KMS-11 (cell line): ENCODE results near the gene LEMD3.
A peak's percentile ranks its signal among the peaks of the same experiment; 100 is the strongest.

Experiments
- H2AFZ ChIP-seq: fragments of 200-600 bp; sonication (generic); 2 replicates; pipeline ENCODE4 v1.6.1; 2016; ENCODE audit warnings: antibody characterized with exemption, mixed run types, low read depth
- H3K27ac ChIP-seq: fragments of 200-600 bp; sonication (generic); 2 replicates; pipeline ENCODE4 v1.6.1; 2016; ENCODE audit warnings: mild to moderate bottlenecking, mixed run types
- H3K27me3 ChIP-seq: fragments of 200-600 bp; sonication (generic); 2 replicates; pipeline ENCODE4 v1.6.1; 2017; ENCODE audit warnings: mild to moderate bottlenecking, low read depth, mixed run types, moderate library complexity; ENCODE audit not compliant: insufficient read depth
- H3K36me3 ChIP-seq: fragments of 200-600 bp; sonication (generic); 2 replicates; pipeline ENCODE4 v1.6.1; 2017; ENCODE audit warnings: mild to moderate bottlenecking, mixed run types; ENCODE audit not compliant: insufficient read depth
- H3K4me1 ChIP-seq: fragments of 200-600 bp; sonication (generic); 2 replicates; pipeline ENCODE4 v1.6.1; 2016; ENCODE audit warnings: mild to moderate bottlenecking, low read depth, mixed run types; ENCODE audit not compliant: poor library complexity, severe bottlenecking
- H3K4me2 ChIP-seq: fragments of 200-600 bp; sonication (generic); 2 replicates; pipeline ENCODE4 v1.7.0; 2016; ENCODE audit warnings: mild to moderate bottlenecking, mixed run types
- H3K4me3 ChIP-seq: fragments of 200-600 bp; sonication (generic); IDR thresholded peaks from 2 replicates; pipeline ENCODE4 v1.6.1; 2017; ENCODE audit warnings: low read depth, low read length, mixed read lengths; ENCODE audit not compliant: insufficient read depth
- H3K79me2 ChIP-seq: fragments of 200-600 bp; sonication (generic); 2 replicates; pipeline ENCODE4 v1.6.1; 2016; ENCODE audit warnings: low read depth, mixed run types; ENCODE audit not compliant: insufficient read depth
- H3K9ac ChIP-seq: fragments of 200-600 bp; sonication (generic); 2 replicates; pipeline ENCODE4 v1.6.1; 2016; ENCODE audit warnings: mild to moderate bottlenecking, mixed run types
- H4K20me1 ChIP-seq: fragments of 200-600 bp; sonication (generic); 2 replicates; pipeline ENCODE4 v1.6.1; 2016; ENCODE audit warnings: mild to moderate bottlenecking, mixed run types; ENCODE audit not compliant: insufficient read depth
- CTCF ChIP-seq: fragments of 200-600 bp; sonication (generic); conservative IDR thresholded peaks from 2 replicates; pipeline ENCODE4 v1.6.1; 2017; ENCODE audit warnings: low read depth, mild to moderate bottlenecking, antibody characterized with exemption, low read length, moderate library complexity, mixed read lengths

LEMD3 gene

DNA sequence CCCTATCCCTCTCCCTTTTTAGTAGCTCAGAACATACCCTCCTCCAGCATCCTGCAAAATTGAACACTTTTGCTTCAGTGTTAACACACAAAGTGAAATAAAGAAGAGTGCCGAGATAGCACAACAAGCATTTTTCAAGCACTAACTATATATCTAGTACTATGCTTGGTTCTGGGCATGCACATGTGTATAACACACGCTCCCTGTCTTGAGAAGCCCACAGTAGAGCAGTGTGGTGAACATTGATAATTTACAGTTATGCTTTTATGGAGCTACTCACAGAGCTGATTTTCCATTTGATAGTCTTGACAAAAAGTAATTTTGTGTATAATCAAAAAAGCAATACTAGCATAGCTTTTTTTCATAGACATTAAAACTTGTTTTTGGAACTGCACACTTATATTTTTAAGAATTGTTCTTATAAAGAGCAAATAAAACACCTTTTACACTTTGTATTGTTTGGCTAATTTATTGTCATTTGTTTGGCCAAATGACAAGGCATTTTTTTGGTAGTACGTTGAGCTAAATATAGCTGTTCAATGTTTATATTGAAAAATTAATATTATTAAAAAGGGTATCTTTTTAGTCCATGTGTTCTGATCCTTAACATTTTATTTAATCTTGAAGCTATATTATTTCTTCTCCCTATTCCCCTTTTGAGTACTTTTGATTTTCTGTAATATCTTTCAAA lies 39.7 kb downstream of the LEMD3 start:
- no peak overlapping the region for H3K4me3 ChIP-seq
- H3K4me1 ChIP-seq: peaks cover 57% of the 10 kb centered on the region
- H3K36me3 ChIP-seq: no peaks in the 10 kb centered on the region
- peaks cover 9% of the 10 kb centered on the region; the same call in 1 of the 2 replicates for H4K20me1 ChIP-seq
- no peak overlapping the region for H3K9ac ChIP-seq
- peaks cover 55% of the 10 kb centered on the region for H3K79me2 ChIP-seq
- H3K27me3 ChIP-seq: no peaks in the 10 kb centered on the region
- no peak overlapping the region for H3K27ac ChIP-seq
- H2AFZ ChIP-seq: no peak overlapping the region
- TF ChIP-seq CTCF: no peak
- H3K4me2 ChIP-seq: peak overlapping the region; percentile 53

- Histone ChIP-seq H4K20me1 (peaks cover 9% of the 10 kb centered on the region; the same call in 1 of the 2 replicates), H3K4me1 (peaks cover 54% of the 10 kb centered on the region), H3K27me3 (no peaks in the 10 kb centered on the region), H3K79me2 (peaks cover 50% of the 10 kb centered on the region), H3K4me3 (no peak overlapping the region), H3K36me3 (no peaks in the 10 kb centered on the region), H3K27ac (no peak overlapping the region), H3K9ac (no peak overlapping the region), H2AFZ (no peak overlapping the region), H3K4me2 (peak overlapping the region; percentile 53)
- no peak for TF ChIP-seq CTCF
These were observed 40.3 kb downstream of the LEMD3 start for GRCh38 chr12:65209655-65210043.

DNA sequence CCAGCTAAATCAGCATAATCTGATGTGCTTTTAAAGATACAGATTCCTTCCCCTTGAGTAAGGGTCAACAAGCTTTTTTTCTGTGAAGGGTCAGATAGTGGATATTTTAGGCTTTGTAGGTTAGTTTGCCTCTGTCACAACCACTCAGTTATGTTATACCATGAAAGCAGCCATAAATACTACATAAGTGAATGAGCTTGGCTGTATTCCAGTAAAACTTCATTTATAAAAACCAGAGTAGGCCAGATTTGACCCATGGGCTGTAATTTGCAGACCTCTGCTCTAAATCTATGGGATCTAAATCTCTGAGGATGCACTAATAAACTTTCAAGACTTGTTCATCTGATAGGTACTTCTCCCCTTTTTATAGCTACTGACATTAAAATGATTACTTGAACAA lies 47.7 kb downstream of the LEMD3 start:
- no peaks in the 10 kb centered on the region for H3K4me1 ChIP-seq
- peaks cover 10% of the 10 kb centered on the region; the same call in 1 of the 2 replicates for H3K36me3 ChIP-seq
- no peaks in the 10 kb centered on the region for H4K20me1 ChIP-seq
- no peak overlapping the region for H3K4me2 ChIP-seq
- no peak overlapping the region for H2AFZ ChIP-seq
- no peak overlapping the region for H3K27ac ChIP-seq
- H3K4me3 ChIP-seq: no peak overlapping the region
- no peaks in the 10 kb centered on the region for H3K27me3 ChIP-seq
- no peak for TF ChIP-seq CTCF
- no peaks in the 10 kb centered on the region for H3K79me2 ChIP-seq
- H3K9ac ChIP-seq: no peak overlapping the region

DNA sequence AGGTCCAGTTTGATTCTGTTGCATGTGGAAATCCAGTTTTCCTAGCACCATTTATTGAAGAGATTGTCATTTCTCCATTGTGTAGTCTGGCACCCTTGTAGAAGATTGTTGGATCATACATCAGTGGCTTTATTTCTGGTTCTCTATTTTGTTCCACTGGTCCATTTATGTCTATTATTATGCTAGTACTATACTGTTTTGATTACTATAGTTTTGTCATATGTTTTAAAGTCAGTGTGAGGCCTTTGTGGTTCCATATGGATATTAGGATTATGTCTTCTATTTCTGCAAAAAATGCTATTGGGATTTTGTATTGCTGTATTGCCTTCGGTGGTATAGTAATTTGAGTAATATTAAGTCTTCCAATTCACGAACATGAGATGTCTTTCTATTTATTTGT lies 51.4 kb downstream of the LEMD3 start:
- Histone ChIP-seq H3K36me3 (peaks cover 10% of the 10 kb centered on the region; the same call in 1 of the 2 replicates), H3K79me2 (peaks cover 17% of the 10 kb centered on the region; the same call in 1 of the 2 replicates)

More for the DNA sequence above, 51.4 kb downstream of the LEMD3 start:
- TF ChIP-seq CTCF: no peak
- no peak overlapping the region for H3K27ac ChIP-seq
- no peaks in the 10 kb centered on the region for H3K4me1 ChIP-seq
- H3K27me3 ChIP-seq: no peaks in the 10 kb centered on the region
- no peak overlapping the region for H3K4me3 ChIP-seq
- H3K4me2 ChIP-seq: no peak overlapping the region
- no peak overlapping the region for H3K9ac ChIP-seq
- no peaks in the 10 kb centered on the region for H4K20me1 ChIP-seq
- no peak overlapping the region for H2AFZ ChIP-seq
